GM06990 (cell line): ENCODE data around the gene NHS.

Source experiments
- DNase-seq: peaks from one replicate; pipeline ENCODE4 v3.0.0-alpha.2; 2011; ENCODE audit not compliant: insufficient read length; ENCODE audit errors: extremely low read depth
- H3K27me3 ChIP-seq: replicated peaks from 2 replicates; pipeline ENCODE4 v1.6.0; 2011; ENCODE audit warnings: low read length; ENCODE audit not compliant: control insufficient read depth, insufficient read depth
- H3K36me3 ChIP-seq: 2 replicates; pipeline ENCODE4 v1.5.1; 2011; ENCODE audit warnings: low read length; ENCODE audit not compliant: control insufficient read depth, insufficient read depth
- H3K4me3 ChIP-seq: replicated peaks from 2 replicates; pipeline ENCODE4 v1.5.1; 2011; ENCODE audit warnings: low read depth, mild to moderate bottlenecking, control low read depth, low read length
- TF ChIP-seq, protein P1 (sequence below): IDR thresholded peaks from 2 replicates; pipeline ENCODE4 v1.5.1; 2011; ENCODE audit warnings: low read length, control low read depth, mild to moderate bottlenecking, inconsistent platforms; ENCODE audit not compliant: insufficient read depth, poor library complexity, severe bottlenecking

The NHS gene

DNA sequence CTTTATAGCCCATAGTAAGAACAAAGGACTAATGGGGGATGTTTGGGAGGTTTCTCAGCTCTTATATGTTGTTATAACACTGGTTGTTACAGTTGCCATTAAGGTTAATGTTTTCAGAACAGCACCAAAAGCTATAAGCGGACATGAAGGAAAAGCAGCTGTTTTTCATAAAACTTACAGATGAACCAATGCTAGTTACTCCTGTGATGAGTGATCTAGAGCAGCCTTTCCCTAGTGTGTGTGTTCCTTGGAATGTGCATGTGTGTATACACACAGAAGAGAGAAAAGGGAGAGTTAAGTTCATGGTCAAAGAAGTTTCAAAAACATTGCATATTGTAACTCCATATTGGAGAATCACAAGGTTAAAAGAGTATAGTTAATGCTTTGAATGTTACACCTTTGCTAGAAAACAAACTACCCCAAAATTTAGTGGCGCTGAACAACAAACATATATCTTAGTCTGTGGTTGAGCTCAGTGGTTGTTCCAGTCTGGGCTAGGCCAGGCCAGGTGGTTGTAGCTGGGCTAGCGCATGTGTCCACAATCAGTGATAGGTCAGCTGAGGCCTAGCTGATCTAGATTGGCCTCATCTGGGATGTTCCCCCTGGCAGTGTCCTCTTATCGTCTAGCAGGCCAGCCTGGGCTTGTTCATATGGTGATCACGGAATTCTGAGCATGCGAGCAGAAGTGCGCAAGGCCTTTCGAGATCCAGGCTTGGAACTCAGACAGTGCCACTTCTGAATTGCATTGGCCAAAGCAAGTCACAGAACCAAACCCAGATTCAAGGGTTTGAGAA lies 151.0 kb downstream of the NHS start:
- Histone ChIP-seq H3K4me3 (no peak overlapping the region), H3K27me3 (peaks cover 2% of the 10 kb centered on the region), H3K36me3 (no peaks in the 10 kb centered on the region)
- TF ChIP-seq, protein P1, sequence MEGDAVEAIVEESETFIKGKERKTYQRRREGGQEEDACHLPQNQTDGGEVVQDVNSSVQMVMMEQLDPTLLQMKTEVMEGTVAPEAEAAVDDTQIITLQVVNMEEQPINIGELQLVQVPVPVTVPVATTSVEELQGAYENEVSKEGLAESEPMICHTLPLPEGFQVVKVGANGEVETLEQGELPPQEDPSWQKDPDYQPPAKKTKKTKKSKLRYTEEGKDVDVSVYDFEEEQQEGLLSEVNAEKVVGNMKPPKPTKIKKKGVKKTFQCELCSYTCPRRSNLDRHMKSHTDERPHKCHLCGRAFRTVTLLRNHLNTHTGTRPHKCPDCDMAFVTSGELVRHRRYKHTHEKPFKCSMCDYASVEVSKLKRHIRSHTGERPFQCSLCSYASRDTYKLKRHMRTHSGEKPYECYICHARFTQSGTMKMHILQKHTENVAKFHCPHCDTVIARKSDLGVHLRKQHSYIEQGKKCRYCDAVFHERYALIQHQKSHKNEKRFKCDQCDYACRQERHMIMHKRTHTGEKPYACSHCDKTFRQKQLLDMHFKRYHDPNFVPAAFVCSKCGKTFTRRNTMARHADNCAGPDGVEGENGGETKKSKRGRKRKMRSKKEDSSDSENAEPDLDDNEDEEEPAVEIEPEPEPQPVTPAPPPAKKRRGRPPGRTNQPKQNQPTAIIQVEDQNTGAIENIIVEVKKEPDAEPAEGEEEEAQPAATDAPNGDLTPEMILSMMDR = no peak
- DNase-seq = no peak

DNA sequence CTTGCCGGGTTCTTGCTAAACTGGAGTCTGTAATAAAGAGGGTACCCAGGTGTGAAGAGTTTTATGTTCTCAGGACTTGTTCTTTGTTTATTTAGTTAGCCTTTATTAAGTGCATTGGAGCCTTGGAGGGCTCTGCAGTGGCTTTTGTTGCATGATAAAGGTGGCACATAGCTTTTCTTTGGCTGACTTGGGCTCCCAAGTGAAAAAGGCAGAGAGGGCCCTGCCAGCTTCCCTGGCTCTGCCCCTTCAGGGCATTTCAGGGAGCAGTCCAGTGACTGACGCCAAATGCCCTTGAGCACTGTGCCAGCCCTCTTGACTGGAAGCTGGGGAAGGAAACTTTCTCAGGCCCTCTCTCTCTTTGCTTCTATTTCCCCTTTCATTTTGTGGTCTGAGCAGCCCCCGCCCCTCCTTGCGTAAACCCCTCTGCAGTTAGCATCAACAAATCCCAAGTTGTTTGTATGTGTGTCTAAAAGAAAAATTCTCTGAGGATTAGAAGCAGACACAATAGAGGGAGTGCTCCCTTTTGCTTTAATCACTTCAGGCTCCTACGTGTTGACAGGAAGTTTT lies 152.2 kb downstream of the NHS start:
- peaks cover 2% of the 10 kb centered on the region for H3K27me3 ChIP-seq

DNA sequence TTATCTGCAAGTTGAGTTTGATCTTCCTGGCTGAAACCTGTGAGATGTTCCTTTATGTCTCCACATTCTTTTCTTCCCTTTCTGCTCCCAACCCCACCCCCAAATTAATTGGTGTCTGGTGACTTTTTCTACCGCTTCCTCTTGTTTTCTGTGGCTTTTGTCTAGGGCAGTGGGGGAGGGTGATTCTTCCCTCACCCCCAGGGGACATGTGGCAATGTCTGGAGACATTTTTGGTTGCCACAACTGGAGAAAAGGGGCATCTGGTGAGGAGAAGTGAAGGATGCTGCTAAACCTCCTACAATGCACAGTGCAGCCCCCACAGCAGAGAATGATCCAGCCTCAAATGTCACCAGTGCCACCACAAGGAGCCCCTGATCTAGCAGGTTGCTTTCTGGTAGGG lies 152.9 kb downstream of the NHS start:
- TF ChIP-seq, protein P1 = no peak
- DNase-seq = no peak
- Histone ChIP-seq H3K36me3 (no peaks in the 10 kb centered on the region), H3K4me3 (no peak overlapping the region), H3K27me3 (peaks cover 2% of the 10 kb centered on the region)

More for the DNA sequence above, 152.2 kb downstream of the NHS start:
- no peak overlapping the region for H3K4me3 ChIP-seq
- no peaks in the 10 kb centered on the region for H3K36me3 ChIP-seq
- TF ChIP-seq, protein P1 = no peak
- DNase-seq = no peak

DNA sequence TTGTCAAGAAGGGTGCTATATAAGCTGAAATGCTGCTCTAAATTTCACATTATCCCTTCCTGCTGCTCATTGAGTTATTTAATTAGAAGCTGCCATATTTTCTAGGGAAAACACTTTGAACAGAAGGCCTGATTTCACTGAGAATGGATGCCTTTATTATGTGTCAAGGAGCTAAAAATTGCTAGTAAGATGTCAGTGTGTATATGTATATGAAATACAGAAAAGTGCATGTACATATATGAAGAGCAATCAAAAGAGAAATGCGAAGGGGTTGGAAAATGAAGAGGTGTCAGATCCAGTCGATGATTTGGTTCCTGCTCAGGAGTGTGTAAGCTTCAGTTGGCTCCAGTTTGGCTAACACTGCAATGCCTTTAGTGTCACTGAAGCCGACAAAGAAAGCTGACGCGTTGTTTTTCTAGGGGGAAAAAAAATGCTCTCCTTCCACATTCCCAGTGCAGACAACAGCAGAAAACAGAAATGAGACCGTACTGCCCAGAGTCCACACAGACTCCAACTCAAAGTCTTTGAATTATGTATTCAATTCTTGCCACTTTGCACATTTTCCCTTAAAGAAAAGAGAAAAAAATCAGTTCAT lies 154.2 kb downstream of the NHS start:
- H3K4me3 ChIP-seq = no peak overlapping the region
- H3K36me3 ChIP-seq = no peaks in the 10 kb centered on the region
- peaks cover 2% of the 10 kb centered on the region for H3K27me3 ChIP-seq
- TF ChIP-seq, protein P1 = no peak
- no peak for DNase-seq

DNA sequence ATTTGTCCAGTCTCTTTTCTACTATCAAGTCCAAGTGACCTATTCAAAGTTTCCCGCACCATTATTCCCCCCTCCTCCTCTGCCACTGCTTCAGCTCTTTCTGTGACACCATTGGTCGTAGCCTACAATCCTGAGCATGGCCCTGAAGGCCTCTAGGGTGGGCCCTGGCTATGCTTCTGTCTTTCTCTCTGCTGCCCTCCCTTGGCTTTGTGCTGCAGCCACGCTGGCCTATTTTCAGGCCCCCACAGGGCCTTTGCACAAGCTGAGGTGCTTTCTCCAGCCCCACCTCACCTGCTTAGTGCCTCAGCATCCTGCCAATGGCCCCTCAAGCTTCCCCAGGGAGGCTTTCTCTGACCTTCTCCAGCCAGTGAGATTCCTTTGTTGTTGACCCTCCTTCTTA lies 156.5 kb downstream of the NHS start:
- Histone ChIP-seq H3K27me3 (peaks cover 2% of the 10 kb centered on the region), H3K36me3 (no peaks in the 10 kb centered on the region), H3K4me3 (no peak overlapping the region)
- TF ChIP-seq, protein P1 = no peak
- no peak for DNase-seq
